RPMI8226 (cell line): ENCODE measurements around the gene MRPL50.
A peak's percentile ranks its signal among the peaks of the same experiment; 100 is the strongest.

Experiments
- DNase-seq: peaks from one replicate; pipeline ENCODE4 v3.0.0-alpha.2; 2015

Gene MRPL50

GRCh38 chr9:101398068-101398929 is at the start of gene MRPL50, which contains the start of gene ZNF189:
MRPL50 (minus strand) TSS chr9:101398618; CDS start chr9:101398592, 26 bp downstream.
ZNF189 (plus strand) TSS chr9:101398851; CDS start chr9:101399157, 306 bp downstream.
- DNase-seq = peak; percentile 95

- no peak for DNase-seq
These were observed 48.3 kb upstream of the MRPL50 start for GRCh38 chr9:101446732-101447131.

- no peak for DNase-seq
These were observed 47.1 kb upstream of the MRPL50 start for GRCh38 chr9:101445353-101446029.

- DNase-seq = no peak
These were observed 45.0 kb upstream of the MRPL50 start for GRCh38 chr9:101443364-101443771.

- no peak for DNase-seq
These were observed 44.3 kb upstream of the MRPL50 start for GRCh38 chr9:101442736-101443135.

GRCh38 chr9:101442318-101442717 is 43.9 kb upstream of the MRPL50 start:
- no peak for DNase-seq

- DNase-seq = no peak
These were observed 42.4 kb upstream of the MRPL50 start for GRCh38 chr9:101440714-101441230.

GRCh38 chr9:101438523-101438922 is 40.1 kb upstream of the MRPL50 start:
- no peak for DNase-seq

GRCh38 chr9:101437806-101438232 is 39.4 kb upstream of the MRPL50 start:
- DNase-seq = peak; percentile 28

- no peak for DNase-seq
These were observed 37.2 kb upstream of the MRPL50 start, which contains the start of gene ALDOB for GRCh38 chr9:101435601-101436079. ALDOB (minus strand) TSS chr9:101435774; CDS start chr9:101430887, 4,887 bp downstream.

GRCh38 chr9:101434998-101435397 is 36.6 kb upstream of the MRPL50 start:
- DNase-seq = no peak

GRCh38 chr9:101433229-101433628 is 34.8 kb upstream of the MRPL50 start:
- no peak for DNase-seq

GRCh38 chr9:101432740-101433139 is 34.3 kb upstream of the MRPL50 start:
- no peak for DNase-seq

- no peak for DNase-seq
These were observed 33.8 kb upstream of the MRPL50 start for GRCh38 chr9:101432171-101432570.

- DNase-seq = no peak
These were observed 31.3 kb upstream of the MRPL50 start for GRCh38 chr9:101429736-101430135.

GRCh38 chr9:101428909-101429308 is 30.5 kb upstream of the MRPL50 start:
- DNase-seq = no peak

- DNase-seq = peak; percentile 57
These were observed 29.7 kb upstream of the MRPL50 start for GRCh38 chr9:101427957-101428655.

GRCh38 chr9:101427358-101427757 is 28.9 kb upstream of the MRPL50 start:
- no peak for DNase-seq

- peak; percentile 23 for DNase-seq
These were observed 23.2 kb upstream of the MRPL50 start for GRCh38 chr9:101421653-101422065.

- no peak for DNase-seq
These were observed 21.4 kb upstream of the MRPL50 start for GRCh38 chr9:101419863-101420262.

GRCh38 chr9:101418518-101419430 is 20.4 kb upstream of the MRPL50 start:
- DNase-seq = no peak

GRCh38 chr9:101417977-101418376 is 19.6 kb upstream of the MRPL50 start:
- DNase-seq = no peak
